PC-3 (cell line): ENCODE measurements around the gene TLE5. TPM values are rescaled to one million over a fixed set of nuclear protein-coding genes. Genes with fewer than 3 reads are reported as not detected.
"Not testable (repeated sequence)": the region's sequence is repeated elsewhere in the genome, so short reads cannot be mapped to it uniquely, and the experiment has no call there.

Experiments used
- ATAC-seq: fragments of 200-7000 bp; cut with Tn5 transposase; 2 replicates; pipeline ENCODE4 v1.9.1; 2020; ENCODE audit warnings: mild to moderate bottlenecking, moderate library complexity
- BruUV-seq: library from RNA; stranded (reverse); fragments of 400-500 nt; replicated peaks from 2 replicates; lab custom pipeline; 2021; lab: Mats Ljungman, UMichigan
- CTCF ChIA-PET: fragments of 300-600 bp; sonication (Branson Sonifier 250); formaldehyde crosslinking; loops from one replicate; lab custom pipeline; 2022; ENCODE audit warnings: antibody characterized with exemption; lab: Charles Lee
- POLR2A ChIA-PET: fragments of 300-600 bp; sonication (Branson Sonifier 250); formaldehyde crosslinking; loops from one replicate; lab custom pipeline; 2022; ENCODE audit warnings: antibody characterized with exemption; ENCODE audit not compliant: unreplicated experiment; lab: Charles Lee
- DNase-seq: peaks from one replicate; pipeline ENCODE4 v3.0.0-alpha.2; 2015
- H2AFZ ChIP-seq: fragments of 300-600 bp; sonication (generic); 2 replicates; pipeline ENCODE4 v1.6.0; 2016; ENCODE audit warnings: antibody characterized with exemption, low read length
- H3F3A ChIP-seq: fragments of 300-600 bp; sonication (generic); one replicate; pipeline ENCODE4 v1.6.0; 2017; ENCODE audit warnings: antibody characterized with exemption, low read length, control low read depth, mild to moderate bottlenecking; ENCODE audit not compliant: unreplicated experiment
- H3K27ac ChIP-seq: fragments of 300-600 bp; sonication (generic); 2 replicates; pipeline ENCODE4 v1.5.1; 2016; ENCODE audit warnings: mild to moderate bottlenecking, low read length
- H3K27me3 ChIP-seq: fragments of 300-600 bp; sonication (generic); 2 replicates; pipeline ENCODE4 v1.6.1; 2016; ENCODE audit warnings: low read length, mixed read lengths
- H3K36me3 ChIP-seq: fragments of 300-600 bp; sonication (generic); 2 replicates; pipeline ENCODE4 v1.6.1; 2016; ENCODE audit warnings: low read depth, mixed run types, low read length, mixed read lengths
- H3K4me1 ChIP-seq: fragments of 300-600 bp; sonication (generic); 2 replicates; pipeline ENCODE4 v1.5.1; 2016; ENCODE audit warnings: low read length; ENCODE audit not compliant: insufficient read depth
- H3K4me2 ChIP-seq: fragments of 300-600 bp; sonication (generic); 2 replicates; pipeline ENCODE4 v1.6.0; 2016; ENCODE audit warnings: low read length
- H3K4me3 ChIP-seq: fragments of 300-600 bp; sonication (generic); 2 replicates; pipeline ENCODE4 v1.5.1; 2016; ENCODE audit warnings: mild to moderate bottlenecking, low read length, mixed read lengths
- H3K79me2 ChIP-seq: fragments of 300-600 bp; sonication (generic); 2 replicates; pipeline ENCODE4 v1.6.1; 2017; ENCODE audit warnings: low read length, mixed read lengths
- H3K9ac ChIP-seq: fragments of 300-600 bp; sonication (generic); 2 replicates; pipeline ENCODE4 v1.6.0; 2016; ENCODE audit warnings: mild to moderate bottlenecking, low read length
- H3K9me2 ChIP-seq: fragments of 300-600 bp; sonication (generic); replicated peaks from 2 replicates; pipeline ENCODE4 v1.6.1; 2016; ENCODE audit warnings: mixed run types, low read length, mixed read lengths
- H3K9me3 ChIP-seq: fragments of 300-600 bp; sonication (generic); 2 replicates; pipeline ENCODE4 v1.6.1; 2016; ENCODE audit warnings: low read length, mixed read lengths
- H4K20me1 ChIP-seq: fragments of 300-600 bp; sonication (generic); 2 replicates; pipeline ENCODE4 v1.6.1; 2016; ENCODE audit warnings: low read length, mixed read lengths
- CTCF ChIP-seq: fragments of 300-600 bp; sonication (generic); conservative IDR thresholded peaks from 2 replicates; pipeline ENCODE4 v1.5.1; 2017; ENCODE audit warnings: antibody characterized with exemption, low read depth, mild to moderate bottlenecking, low read length
- EZH2 ChIP-seq: fragments of 300-600 bp; sonication (generic); IDR thresholded peaks from one replicate; pipeline ENCODE4 v1.6.1; 2017; ENCODE audit warnings: antibody characterized with exemption, mild to moderate bottlenecking, low read length; ENCODE audit not compliant: unreplicated experiment
- EZH2phosphoT487 ChIP-seq: fragments of 300-600 bp; sonication (generic); IDR thresholded peaks from 2 replicates; pipeline ENCODE4 v1.6.1; 2018; ENCODE audit warnings: mild to moderate bottlenecking, antibody characterized with exemption, low read length, borderline replicate concordance
- intact Hi-C: fragments of 100-400 bp; cut with micrococcal nuclease; formaldehyde crosslinking; loops from 2 replicates; pipeline ENCODE4 v1.9.0; 2023
- total RNA-seq: library from RNA; depleted of rRNA; stranded (reverse); fragments of >200 nt; gene quantifications from 2 replicates; pipeline ENCODE4 v1.2.3, GENCODE V29; 2014

Gene TLE5
- total RNA-seq, 1 experiment from 2014 or later: 351 TPM

DNA sequence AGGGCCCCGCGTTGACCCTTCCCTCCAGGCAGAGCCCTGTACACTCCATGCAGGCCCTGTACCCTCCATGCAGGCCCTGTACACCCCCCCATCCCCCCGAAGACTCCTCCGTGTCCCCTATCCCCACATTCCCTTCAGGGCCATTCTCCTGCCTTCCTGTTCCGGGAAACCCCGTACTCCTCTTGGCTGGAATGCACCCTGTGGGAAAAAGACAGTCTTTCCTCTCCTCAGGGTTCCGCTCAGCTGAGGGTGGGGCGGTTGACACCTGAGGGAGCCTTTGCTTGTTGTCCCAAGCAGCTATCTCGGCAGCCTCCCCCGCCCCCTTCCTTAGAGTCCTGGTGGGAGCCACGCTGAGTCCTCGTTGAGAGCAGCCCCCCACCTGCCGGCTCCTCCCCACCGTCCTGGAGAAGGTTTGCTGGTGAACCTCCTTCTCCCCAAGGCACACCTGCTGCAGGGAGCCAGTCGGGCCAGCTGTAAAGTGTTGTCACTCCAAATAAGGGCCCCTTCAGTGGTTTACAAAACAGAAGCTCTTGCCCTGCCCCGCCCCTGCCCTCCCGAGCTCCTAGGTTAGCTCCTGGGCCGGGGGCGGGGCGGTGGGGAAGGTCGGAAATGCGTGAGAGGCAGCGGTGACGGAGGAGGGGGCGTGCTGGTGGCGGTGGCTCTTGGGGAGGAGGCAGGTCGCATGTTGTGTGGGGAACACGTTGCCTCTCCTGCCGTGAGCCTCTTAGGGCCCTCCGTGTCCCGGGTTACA is 33.3 kb upstream of the TLE5 start:
- no TSS peak for BruUV-seq
- Histone ChIP-seq H4K20me1 (peaks cover 9% of the 10 kb centered on the region; the same call in 1 of the 2 replicates), H3K79me2 (peaks cover 61% of the 10 kb centered on the region), H3F3A (no peaks in the 10 kb centered on the region), H3K27ac (no peak overlapping the region), H3K4me3 (peak overlapping the region; percentile 91), H3K9ac (peak overlapping the region; percentile 91), H3K4me1 (peaks cover 7% of the 10 kb centered on the region; the same call in 1 of the 2 replicates), H3K9me2 (no peaks in the 10 kb centered on the region), H3K36me3 (no peaks in the 10 kb centered on the region), H2AFZ (no peak overlapping the region), H3K9me3 (no peaks in the 10 kb centered on the region), H3K27me3 (no peaks in the 10 kb centered on the region), H3K4me2 (peak overlapping the region; percentile 94)
- TF ChIP-seq EZH2phosphoT487: no peak
- TF ChIP-seq EZH2: no peak
- no peak for TF ChIP-seq CTCF
- POLR2A ChIA-PET: interaction anchor here (0.6 kb wide), 1 partner anchor 60 kb away, joined by 5 read pairs; no protein-coding TSS in a partner anchor
- intact Hi-C loops: loop anchor here (10.0 kb wide), 1 partner anchor 141 kb away; no protein-coding TSS in a partner anchor
- ATAC-seq (0 out of 2 replicates have a peak, but pooled peaks have one; percentile 6), DNase-seq (peak; percentile 19)
- CTCF ChIA-PET: interaction anchor here (0.7 kb wide), 2 partner anchors 9 to 13 kb away, joined by 3 to 6 read pairs; no protein-coding TSS in a partner anchor

- Histone ChIP-seq H3K27ac (no peak overlapping the region), H3K9me3 (no peaks in the 10 kb centered on the region), H3K9me2 (no peaks in the 10 kb centered on the region), H4K20me1 (peaks cover 9% of the 10 kb centered on the region; the same call in 1 of the 2 replicates), H3K27me3 (no peaks in the 10 kb centered on the region), H3F3A (no peaks in the 10 kb centered on the region), H3K9ac (peak overlapping the region; percentile 91), H3K4me2 (peak overlapping the region; percentile 94), H3K79me2 (peaks cover 53% of the 10 kb centered on the region), H3K4me1 (peaks cover 7% of the 10 kb centered on the region; the same call in 1 of the 2 replicates), H3K36me3 (no peaks in the 10 kb centered on the region), H3K4me3 (peak overlapping the region; percentile 91), H2AFZ (no peak overlapping the region)
- ChIA-PET CTCF (no interaction called here), POLR2A (no interaction called here)
- BruUV-seq: no TSS peak
- no peak for TF ChIP-seq EZH2
- TF ChIP-seq CTCF: no peak
- no peak for TF ChIP-seq EZH2phosphoT487
- intact Hi-C loops: loop anchor here (10.0 kb wide), 1 partner anchor 140 kb away; no protein-coding TSS in a partner anchor
- ATAC-seq: no peak
- no peak for DNase-seq
These were observed 32.5 kb upstream of the TLE5 start for GRCh38 chr19:3094601-3095440.

GRCh38 chr19:3089299-3089855 is 27.1 kb upstream of the TLE5 start:
- H3K4me1 ChIP-seq, H2AFZ ChIP-seq, CTCF ChIA-PET, H3K9me3 ChIP-seq, H3F3A ChIP-seq, BruUV-seq, H3K9me2 ChIP-seq, H3K9ac ChIP-seq, H3K4me2 ChIP-seq, H3K79me2 ChIP-seq, H4K20me1 ChIP-seq, H3K27ac ChIP-seq, DNase-seq, POLR2A ChIA-PET, H3K36me3 ChIP-seq, H3K27me3 ChIP-seq, H3K4me3 ChIP-seq, intact Hi-C loops, ATAC-seq: not testable (repeated sequence)
